RWPE2 (cell line): ENCODE results near the gene RBM23.

Experiments used
- ATAC-seq: fragments of 200-7000 bp; cut with Tn5 transposase; 3 replicates; pipeline ENCODE4 v1.9.1; 2021; ENCODE audit warnings: low read depth
- DNase-seq: peaks from one replicate; pipeline ENCODE4 v3.0.0-alpha.2; 2020; ENCODE audit warnings: low spot score
- H3K27ac ChIP-seq: fragments of 450-650 bp; 2 replicates; pipeline ENCODE4 v1.5.1; 2017; ENCODE audit warnings: mild to moderate bottlenecking; ENCODE audit not compliant: poor library complexity, severe bottlenecking
- H3K27me3 ChIP-seq: fragments of 250-450 bp; sonication (Bioruptor Pico); 2 replicates; pipeline ENCODE4 v1.5.1; 2021; ENCODE audit warnings: mild to moderate bottlenecking, moderate library complexity; ENCODE audit not compliant: insufficient read depth, poor library complexity, severe bottlenecking
- H3K36me3 ChIP-seq: fragments of 250-450 bp; sonication (Bioruptor Pico); 2 replicates; pipeline ENCODE4 v1.5.1; 2020; ENCODE audit warnings: low read depth, mild to moderate bottlenecking, moderate library complexity
- H3K4me1 ChIP-seq: fragments of 250-450 bp; sonication (Bioruptor Pico); 2 replicates; pipeline ENCODE4 v1.5.1; 2021; ENCODE audit warnings: mild to moderate bottlenecking, moderate library complexity; ENCODE audit not compliant: insufficient read depth, poor library complexity, severe bottlenecking
- H3K4me3 ChIP-seq: fragments of 250-450 bp; sonication (Bioruptor Pico); 2 replicates; pipeline ENCODE4 v1.5.1; 2021; ENCODE audit warnings: mild to moderate bottlenecking, moderate library complexity; ENCODE audit not compliant: severe bottlenecking
- H3K9me3 ChIP-seq: fragments of 250-450 bp; sonication (Bioruptor Pico); 2 replicates; pipeline ENCODE4 v1.5.1; 2021; ENCODE audit warnings: mild to moderate bottlenecking, moderate library complexity; ENCODE audit not compliant: severe bottlenecking
- TF ChIP-seq, protein P1 (sequence below): fragments of 450-650 bp; IDR thresholded peaks from one replicate; pipeline ENCODE4 v1.5.1; 2017; ENCODE audit warnings: mild to moderate bottlenecking, moderate library complexity; ENCODE audit not compliant: poor library complexity, severe bottlenecking

The RBM23 gene

DNA sequence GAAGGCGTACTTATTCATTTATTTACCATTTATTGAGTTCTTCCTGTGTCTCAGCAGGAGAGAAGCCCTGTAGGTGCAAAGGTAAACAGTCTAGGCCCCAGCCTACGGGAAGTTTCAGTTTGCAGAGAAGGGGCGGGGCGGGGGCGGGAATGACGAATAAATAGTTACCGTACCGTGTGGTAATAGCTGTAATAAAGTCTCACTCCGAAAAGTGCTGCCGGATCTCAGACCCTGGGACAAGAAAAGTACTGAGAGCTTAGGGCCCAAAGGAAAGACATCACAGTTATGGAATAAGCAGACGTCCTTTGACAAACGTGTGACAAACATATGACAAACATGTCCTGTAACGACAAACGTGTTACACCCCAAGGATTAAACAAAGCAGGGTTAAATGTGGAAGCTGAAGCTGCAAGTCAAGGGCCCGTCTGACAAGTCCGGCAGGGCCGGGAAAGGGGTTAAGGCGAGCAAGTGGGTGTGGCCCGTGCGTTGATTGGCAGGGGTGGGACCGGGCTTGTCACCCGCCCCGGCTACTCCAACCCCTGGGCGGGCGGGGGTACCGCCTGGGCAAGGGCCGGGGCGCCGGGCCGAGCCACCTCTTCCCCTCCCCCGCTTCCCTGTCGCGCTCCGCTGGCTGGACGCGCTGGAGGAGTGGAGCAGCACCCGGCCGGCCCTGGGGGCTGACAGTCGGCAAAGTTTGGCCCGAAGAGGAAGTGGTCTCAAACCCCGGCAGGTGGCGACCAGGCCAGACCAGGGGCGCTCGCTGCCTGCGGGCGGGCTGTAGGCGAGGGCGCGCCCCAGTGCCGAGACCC, 47.5 kb downstream of the RBM23 start, which contains the start of gene LRP10:
TSS of gene LRP10 (plus strand) at position 517 of the 809 bp plus-strand sequence. CDS start 564 bp downstream, outside the sequence.
- no peaks in the 10 kb centered on the region for H3K9me3 ChIP-seq
- peak; percentile 96 for DNase-seq

DNA sequence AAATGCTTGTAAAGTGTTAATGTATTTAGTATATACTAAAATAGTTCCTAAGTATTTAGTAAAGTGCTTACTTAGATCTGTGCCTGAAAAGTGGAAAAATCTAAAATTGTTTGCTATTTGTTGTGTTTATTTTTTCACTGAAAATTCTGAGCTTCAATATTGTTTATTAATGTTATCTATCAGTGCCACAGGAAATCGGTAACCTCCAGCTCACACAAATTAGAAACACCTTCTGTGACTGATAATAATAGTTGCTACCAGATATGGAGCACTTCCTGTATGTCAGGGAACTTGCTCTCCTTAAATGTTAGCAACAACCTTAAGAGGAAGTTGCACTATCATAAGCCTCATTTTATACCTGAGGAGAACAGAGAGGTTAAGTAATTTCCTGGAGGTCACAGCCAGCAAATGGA, 48.1 kb downstream of the RBM23 start:
- peaks cover 9% of the 10 kb centered on the region for H3K4me1 ChIP-seq
- H3K27me3 ChIP-seq, result no peaks in the 10 kb centered on the region
- H3K36me3 ChIP-seq, result peaks cover 28% of the 10 kb centered on the region
- DNase-seq (no peak), ATAC-seq (no peak)
- peak overlapping the region; percentile 91 for H3K27ac ChIP-seq
- peak overlapping the region; percentile 69 for H3K4me3 ChIP-seq
- TF ChIP-seq, protein P1, sequence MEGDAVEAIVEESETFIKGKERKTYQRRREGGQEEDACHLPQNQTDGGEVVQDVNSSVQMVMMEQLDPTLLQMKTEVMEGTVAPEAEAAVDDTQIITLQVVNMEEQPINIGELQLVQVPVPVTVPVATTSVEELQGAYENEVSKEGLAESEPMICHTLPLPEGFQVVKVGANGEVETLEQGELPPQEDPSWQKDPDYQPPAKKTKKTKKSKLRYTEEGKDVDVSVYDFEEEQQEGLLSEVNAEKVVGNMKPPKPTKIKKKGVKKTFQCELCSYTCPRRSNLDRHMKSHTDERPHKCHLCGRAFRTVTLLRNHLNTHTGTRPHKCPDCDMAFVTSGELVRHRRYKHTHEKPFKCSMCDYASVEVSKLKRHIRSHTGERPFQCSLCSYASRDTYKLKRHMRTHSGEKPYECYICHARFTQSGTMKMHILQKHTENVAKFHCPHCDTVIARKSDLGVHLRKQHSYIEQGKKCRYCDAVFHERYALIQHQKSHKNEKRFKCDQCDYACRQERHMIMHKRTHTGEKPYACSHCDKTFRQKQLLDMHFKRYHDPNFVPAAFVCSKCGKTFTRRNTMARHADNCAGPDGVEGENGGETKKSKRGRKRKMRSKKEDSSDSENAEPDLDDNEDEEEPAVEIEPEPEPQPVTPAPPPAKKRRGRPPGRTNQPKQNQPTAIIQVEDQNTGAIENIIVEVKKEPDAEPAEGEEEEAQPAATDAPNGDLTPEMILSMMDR, result no peak
- no peaks in the 10 kb centered on the region for H3K9me3 ChIP-seq

More for the DNA sequence above, 47.5 kb downstream of the RBM23 start, which contains the start of gene LRP10:
- Histone ChIP-seq H3K4me1 (peaks cover 9% of the 10 kb centered on the region), H3K36me3 (peaks cover 34% of the 10 kb centered on the region), H3K4me3 (peak within 1 kb of the TSS; percentile 69), H3K27ac (peak within 1 kb of the TSS; percentile 91), H3K27me3 (no peaks in the 10 kb centered on the region)
- ATAC-seq, result peak; percentile 82
- TF ChIP-seq, protein P1, result no peak

DNA sequence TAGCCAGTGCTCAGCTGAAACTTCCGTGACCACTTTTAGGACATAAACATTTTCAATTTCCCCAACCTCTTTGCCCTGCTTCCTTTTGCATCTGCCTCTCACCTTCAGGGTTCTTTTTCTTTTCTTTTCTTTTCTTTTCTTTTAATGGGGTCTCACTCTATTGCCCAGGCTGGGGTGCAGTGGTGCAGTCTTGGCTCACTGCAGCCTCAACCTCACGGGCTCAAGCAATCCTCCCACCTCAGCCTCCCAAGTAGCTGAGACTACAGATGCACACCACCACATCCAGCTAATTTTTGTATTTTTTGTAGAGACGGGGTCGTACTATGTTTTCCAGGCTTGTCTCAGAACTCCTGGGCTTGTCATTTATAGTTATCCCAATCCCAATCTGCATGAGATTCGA, 52.1 kb downstream of the RBM23 start:
- DNase-seq (no peak), ATAC-seq (no peak)
- H3K36me3 ChIP-seq, result no peaks in the 10 kb centered on the region
- H3K9me3 ChIP-seq, result no peaks in the 10 kb centered on the region
- no peak overlapping the region for H3K27ac ChIP-seq
- peaks cover 9% of the 10 kb centered on the region for H3K4me1 ChIP-seq
- H3K27me3 ChIP-seq, result no peaks in the 10 kb centered on the region
- TF ChIP-seq, protein P1, result no peak
- H3K4me3 ChIP-seq, result no peak overlapping the region

DNA sequence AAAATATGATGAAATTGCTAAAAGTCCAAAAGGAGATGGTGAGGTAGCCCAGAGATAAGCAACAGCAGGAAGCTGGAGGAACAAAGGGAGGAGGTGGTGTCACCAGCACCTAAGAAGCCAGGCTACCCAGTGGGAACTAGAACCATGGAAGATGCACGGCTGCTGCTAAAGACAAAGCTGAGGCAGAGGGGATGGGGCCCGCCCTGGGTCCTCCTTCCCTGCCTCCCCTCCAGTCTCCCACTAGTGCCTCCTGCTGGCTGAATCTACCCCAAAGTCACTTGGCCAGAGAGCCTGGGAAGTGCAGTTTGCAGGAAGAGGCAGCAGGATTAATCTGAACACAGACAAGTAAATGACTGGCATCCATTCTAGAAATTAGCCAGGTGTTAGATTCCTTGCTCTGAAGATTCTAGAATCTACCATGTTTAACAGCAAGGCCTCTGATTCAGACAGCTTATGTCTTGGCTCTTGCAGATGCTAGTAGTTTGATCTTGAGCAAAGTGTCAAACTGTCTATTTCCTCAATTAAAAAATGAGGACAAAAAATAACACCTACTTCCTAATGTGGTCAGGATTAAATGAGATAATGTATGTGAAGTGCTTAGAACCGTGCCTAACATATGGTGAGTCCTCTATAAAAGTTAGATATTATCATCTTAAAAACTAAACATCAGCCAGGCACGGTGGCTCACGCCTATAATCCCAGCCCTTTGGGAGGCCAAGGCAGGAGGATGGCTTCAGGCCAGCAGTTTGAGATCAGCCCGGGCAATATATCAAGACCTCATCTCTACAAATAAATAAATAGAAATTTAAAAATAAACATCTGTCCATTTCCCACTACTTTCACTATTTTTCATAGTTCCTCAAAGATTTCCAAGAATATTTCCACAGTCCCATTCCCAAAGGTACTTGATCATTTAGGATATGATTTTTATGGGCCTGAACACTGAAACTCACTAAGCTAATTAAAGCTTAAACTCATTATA, 53.2 kb downstream of the RBM23 start:
- peaks cover 6% of the 10 kb centered on the region for H3K4me1 ChIP-seq
- no peak overlapping the region for H3K4me3 ChIP-seq
- TF ChIP-seq, protein P1, result peak; percentile 20
- H3K9me3 ChIP-seq, result no peaks in the 10 kb centered on the region
- ATAC-seq (no peak), DNase-seq (peak; percentile 24)
- H3K27ac ChIP-seq, result no peak overlapping the region
- no peaks in the 10 kb centered on the region for H3K27me3 ChIP-seq
- H3K36me3 ChIP-seq, result no peaks in the 10 kb centered on the region
